NCI-H1694 treated with DMSO at 0.1 percent for 48 hours (cell line): Measurements from ENCODE around the gene PRAF2.

Experiments
- DNase-seq: peaks from one replicate; lab custom pipeline; 2025; lab: John Stamatoyannopoulos, UW

The PRAF2 gene

GRCh38 chrX:49072712-49073095, 1.1 kb downstream of the PRAF2 start:
- DNase-seq, result no peak

DNA sequence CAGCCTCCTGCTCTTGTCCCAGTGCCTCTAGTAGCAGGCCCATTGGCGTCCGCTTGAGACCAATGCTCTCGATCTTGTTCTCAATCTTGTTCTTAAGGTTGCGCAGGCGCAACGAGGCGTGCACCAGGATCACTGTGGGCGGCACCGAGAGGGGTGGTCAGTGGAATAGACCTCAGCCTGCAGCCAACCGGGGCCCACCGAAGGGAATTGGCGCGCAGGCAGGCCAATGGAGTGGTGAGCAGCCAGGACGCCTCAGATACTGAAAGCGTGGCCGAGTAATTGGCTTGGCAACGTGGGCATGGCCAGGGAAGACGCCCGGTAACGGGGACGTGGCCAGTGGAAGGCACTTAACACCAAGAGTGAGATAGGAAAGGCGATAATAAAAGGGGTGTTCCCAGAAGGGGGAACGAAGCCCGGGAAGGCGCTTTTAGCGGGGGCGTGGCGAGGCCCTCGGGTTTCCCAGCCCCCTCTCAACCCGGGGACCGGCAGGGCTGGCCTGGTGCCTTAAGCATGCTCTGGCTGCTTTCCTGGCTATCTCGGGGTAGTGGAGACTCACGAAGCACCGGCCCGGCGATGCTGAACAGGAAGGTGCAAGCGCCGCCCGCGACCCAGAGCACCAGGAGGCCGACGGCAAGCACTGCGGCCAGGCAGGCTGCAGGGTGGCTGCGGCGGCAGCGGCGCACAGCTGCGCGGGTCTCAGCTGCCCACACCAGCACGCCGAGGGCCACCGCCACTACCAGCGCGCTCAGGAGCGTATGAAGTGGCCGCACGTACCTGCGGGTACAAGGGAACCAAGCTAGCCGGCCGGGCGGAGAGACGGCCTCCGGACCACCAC, 1.7 kb downstream of the PRAF2 start:
- no peak for DNase-seq

- DNase-seq, result no peak
Observed at GRCh38 chrX:49070988-49071387, 2.8 kb downstream of the PRAF2 start.

- DNase-seq, result no peak
Observed at GRCh38 chrX:49069038-49069437, 4.8 kb downstream of the PRAF2 start.

- DNase-seq, result no peak
Observed at GRCh38 chrX:49067285-49068120, 6.3 kb downstream of the PRAF2 start.

DNA sequence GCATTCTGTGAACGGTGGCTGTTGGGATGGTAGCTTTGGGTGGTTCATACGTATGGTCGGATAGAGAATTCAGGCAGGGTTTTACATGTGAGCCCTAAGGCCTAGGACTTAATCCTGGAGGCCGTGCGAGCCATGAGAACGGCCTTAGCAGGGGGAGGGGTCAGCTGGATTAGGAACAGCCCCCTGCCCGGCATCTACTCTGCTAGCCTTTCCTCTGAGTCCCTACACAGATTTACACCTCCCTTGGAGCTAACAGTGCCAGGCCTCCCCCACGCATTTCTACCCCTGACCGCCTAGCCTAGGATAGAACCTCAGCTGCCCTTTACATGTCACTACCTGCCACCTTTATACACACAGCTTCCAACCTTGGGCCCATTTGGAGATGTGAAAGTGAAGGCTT, 7.1 kb downstream of the PRAF2 start:
- no peak for DNase-seq

GRCh38 chrX:49066278-49066677, 7.5 kb downstream of the PRAF2 start:
- DNase-seq, result no peak

DNA sequence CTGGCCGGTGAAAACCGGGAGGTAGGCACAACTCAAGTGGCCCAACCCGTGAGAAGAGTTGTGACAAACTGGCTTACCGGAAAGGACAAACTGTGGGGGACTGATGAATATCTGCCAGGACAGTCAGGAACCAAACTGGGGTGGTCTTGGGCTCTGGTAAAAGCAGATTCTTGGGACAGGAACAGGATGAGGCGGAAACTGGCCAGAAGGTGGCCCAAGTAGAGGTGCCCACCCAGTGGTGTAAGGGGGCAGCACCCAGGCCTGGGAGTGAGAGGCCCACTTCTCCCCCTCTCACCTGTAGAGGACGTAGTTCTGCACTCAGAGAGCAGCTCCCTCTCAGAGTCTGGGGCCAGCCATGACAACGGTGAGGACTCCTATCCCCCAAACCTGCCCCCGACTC, 9.1 kb downstream of the PRAF2 start:
- DNase-seq, result no peak

- DNase-seq, result no peak
Observed at GRCh38 chrX:49064303-49064702, 9.5 kb downstream of the PRAF2 start.

- no peak for DNase-seq
Observed at GRCh38 chrX:49063715-49064114, 10.1 kb downstream of the PRAF2 start.

DNA sequence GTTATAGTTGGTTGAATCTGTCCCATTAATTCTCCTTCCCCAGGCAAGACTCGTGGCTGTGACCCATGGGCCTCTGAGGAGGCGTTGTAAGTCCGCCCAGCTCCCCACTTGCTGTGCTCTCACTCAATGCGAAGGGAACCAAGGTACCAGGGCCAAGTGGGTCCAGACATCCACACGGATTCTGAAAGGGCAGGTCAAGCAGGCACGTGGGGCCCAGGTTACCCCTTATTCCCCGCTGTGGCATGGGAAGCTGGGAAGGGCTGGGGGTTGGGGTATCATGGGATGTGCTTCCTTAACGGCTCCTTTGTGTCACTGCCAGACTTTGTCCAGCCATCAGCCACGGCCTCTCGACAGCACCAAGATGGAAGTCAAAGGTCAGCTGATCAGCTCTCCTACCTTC, 11.9 kb downstream of the PRAF2 start:
- no peak for DNase-seq

GRCh38 chrX:49061490-49061889, 12.3 kb downstream of the PRAF2 start:
- DNase-seq, result no peak

DNA sequence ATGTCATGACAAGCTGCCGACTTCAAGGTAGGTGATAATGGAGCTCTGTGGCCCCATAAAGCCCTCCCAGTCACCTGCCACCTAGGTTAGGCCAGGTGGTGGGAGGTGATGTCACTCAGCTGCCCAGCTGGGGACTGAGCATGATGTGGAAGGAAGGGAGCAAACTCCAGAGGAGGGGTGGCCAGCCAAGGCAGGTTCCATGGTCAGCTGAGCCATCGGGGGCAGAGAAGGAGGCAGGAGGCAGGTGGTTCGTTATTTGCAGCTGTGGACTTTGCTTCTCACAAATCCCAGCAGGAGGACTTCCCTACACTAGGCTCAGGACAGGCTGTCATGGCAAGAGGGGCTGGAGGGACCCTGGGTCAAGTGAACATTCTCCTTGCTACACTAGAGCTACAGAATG, 12.9 kb downstream of the PRAF2 start:
- no peak for DNase-seq

GRCh38 chrX:49059681-49060085, 14.1 kb downstream of the PRAF2 start:
- no peak for DNase-seq

GRCh38 chrX:49059201-49059600, 14.6 kb downstream of the PRAF2 start:
- no peak for DNase-seq

DNA sequence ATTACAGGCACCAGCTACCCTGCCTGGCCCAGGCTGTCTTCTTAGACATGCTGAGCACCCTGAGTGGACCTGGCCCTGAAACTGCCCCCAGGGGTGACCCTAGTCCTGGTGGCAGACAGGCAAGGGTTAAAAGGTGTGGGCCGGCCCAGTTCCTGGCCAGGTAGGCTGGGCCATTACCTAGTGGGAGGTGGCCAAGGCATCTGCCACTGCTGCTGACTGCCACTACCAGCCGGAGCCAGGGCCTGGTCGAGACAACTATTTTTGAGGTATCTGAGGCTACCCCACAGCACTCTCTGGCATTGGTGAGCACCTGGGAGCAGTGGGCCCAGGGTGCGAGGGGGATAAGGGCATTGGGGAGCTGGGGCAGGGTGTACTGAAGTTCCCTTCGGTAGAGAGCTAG, 15.0 kb downstream of the PRAF2 start, which contains the start of gene CCDC120:
Gene CCDC120 (plus strand): TSS at position 206 of the 400 bp plus-strand sequence. CDS start 3,043 bp downstream, outside the sequence.
- no peak for DNase-seq

GRCh38 chrX:49054073-49054762, 19.6 kb downstream of the PRAF2 start:
- no peak for DNase-seq

DNA sequence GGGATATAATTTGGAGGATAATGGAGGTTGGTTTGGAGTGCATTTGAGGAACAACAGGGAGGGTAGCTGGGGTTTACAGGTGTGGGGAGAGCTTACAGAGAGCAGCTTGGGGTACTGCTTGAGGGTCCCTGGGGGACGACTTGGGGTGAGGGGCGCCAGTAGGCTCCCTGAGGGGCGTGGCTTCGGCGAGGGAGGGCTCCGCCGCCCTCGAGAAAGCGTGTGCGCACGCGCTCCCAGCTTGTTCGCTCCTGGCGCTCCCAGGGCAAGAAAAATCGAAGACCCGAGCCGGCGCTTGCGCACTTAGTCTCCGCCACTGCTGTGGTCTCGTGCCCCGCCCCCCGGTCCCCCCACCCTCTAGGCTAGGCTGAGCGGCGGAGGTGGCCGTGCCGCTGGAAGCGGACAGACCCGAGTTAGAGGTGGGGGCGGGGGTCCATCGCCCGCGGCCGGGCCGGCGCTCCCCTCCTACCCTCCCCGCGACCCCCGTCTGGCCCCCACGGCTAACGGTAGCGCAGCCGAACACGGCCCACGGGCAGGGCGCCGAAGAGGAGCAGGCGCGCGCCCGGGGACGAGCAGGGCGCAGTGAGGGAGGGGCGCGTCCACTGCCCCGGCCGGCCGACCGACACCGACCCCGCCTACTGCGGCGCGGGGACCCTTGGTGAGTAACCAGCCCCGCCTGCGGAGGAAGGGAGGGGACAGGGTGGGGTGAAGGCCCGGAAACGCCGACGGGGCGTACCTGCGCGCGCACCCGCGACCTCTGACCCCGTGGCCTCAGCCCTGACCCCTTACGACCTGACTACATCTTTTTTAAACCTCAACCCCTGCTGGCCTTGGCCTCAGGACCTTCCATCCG, 20.4 kb downstream of the PRAF2 start:
- peak; percentile 74 for DNase-seq

DNA sequence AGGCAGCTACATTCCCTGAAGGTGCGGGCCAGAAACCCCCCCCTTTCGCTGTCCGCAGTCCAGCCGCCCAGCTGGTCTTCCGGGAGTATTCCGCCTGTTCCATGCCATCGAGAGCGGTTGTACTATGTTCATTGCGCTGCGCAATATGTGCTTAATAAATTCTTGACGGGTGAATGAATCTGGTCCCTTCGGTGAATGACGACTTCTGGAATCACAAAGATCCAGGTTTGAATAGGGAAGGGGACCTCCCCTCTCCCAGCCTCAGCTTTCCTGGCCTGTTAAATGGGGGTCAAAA, 29.9 kb downstream of the PRAF2 start:
- DNase-seq, result no peak

- peak; percentile 98 for DNase-seq
Observed at GRCh38 chrX:49043220-49043986, 30.4 kb downstream of the PRAF2 start, which contains the start of gene TFE3. TFE3 (minus strand) TSS chrX:49043357; CDS start chrX:49043226, 131 bp downstream.
